Sciatic nerve (tissue), 2 donors: ENCODE measurements around the gene CXorf49B. TPM values are rescaled to one million over a fixed set of nuclear protein-coding genes. Genes with fewer than 3 reads are reported as not detected.
A peak's percentile ranks its signal among the peaks of the same experiment; 100 is the strongest.
"Not testable (repeated sequence)": the region's sequence is repeated elsewhere in the genome, so short reads cannot be mapped to it uniquely, and the experiment has no call there.

Source experiments
- ATAC-seq: fragments of 200-7000 bp; cut with Tn5 transposase; one replicate; pipeline ENCODE4 v1.9.1; 2020; ENCODE audit warnings: mild to moderate bottlenecking, moderate library complexity
- DNase-seq: peaks from one replicate; pipeline ENCODE4 v3.0.0-alpha.2; 2020; ENCODE audit warnings: low spot score
- intact Hi-C: fragments of 100-400 bp; cut with DNase I; formaldehyde crosslinking; loops from one replicate; pipeline ENCODE4 v1.14.2; 2022
- total RNA-seq: library from RNA; stranded (reverse); fragmentation: NEBNext Ultra II Directional; extraction: Animal tissue kit (Norgen Biotek cat#: 25700); gene quantifications from one replicate; pipeline ENCODE4 v1.2.1, GENCODE V29; 2021
- donor health status: DM: no; HTN: no; CAD: no.
- donor health status: DM: no; HTN: no; CAD: no.

The CXorf49B gene
- total RNA-seq, result not detected

GRCh38 chrX:71763049-71763448 is at the start of gene CXorf49B:
Gene CXorf49B, plus strand, starts transcription at chrX:71763349. Its CDS starts 75 bp downstream, at chrX:71763424.
- DNase-seq, intact Hi-C loops, ATAC-seq: not testable (repeated sequence)

GRCh38 chrX:71714064-71714463 is 49.1 kb upstream of the CXorf49B start:
- DNase-seq, intact Hi-C loops, ATAC-seq: not testable (repeated sequence)

GRCh38 chrX:71715551-71715950 is 47.6 kb upstream of the CXorf49B start:
- DNase-seq, intact Hi-C loops: not testable (repeated sequence)
- peak; percentile 45 for ATAC-seq

DNA sequence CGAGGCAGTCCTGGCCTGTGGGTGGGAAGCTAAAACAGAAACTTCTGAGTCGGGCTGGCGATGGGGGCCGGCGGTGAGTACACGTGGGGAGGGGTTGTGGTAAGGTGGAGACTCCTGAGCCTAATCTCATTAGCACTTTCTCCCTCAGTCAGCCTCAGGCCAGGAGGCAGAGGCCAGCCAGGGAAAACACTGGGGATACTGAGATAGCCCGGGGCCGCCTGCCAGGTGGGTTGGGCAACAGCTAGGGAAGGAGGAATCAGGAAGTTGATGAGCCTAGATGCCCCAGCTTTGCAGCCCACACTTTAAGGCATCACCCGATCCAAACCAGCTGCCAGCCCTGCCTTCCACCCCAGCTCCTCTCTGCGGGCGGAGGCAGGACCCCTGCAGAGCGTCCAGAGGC is 46.8 kb upstream of the CXorf49B start:
- DNase-seq, intact Hi-C loops: not testable (repeated sequence)
- peak; percentile 66 for ATAC-seq

GRCh38 chrX:71718185-71718584 is 45.0 kb upstream of the CXorf49B start, which contains the start of gene CXorf49:
Gene CXorf49, minus strand, starts transcription at chrX:71718285. Its CDS starts 134 bp downstream, at chrX:71718151.
- ATAC-seq, DNase-seq, intact Hi-C loops: not testable (repeated sequence)

DNA sequence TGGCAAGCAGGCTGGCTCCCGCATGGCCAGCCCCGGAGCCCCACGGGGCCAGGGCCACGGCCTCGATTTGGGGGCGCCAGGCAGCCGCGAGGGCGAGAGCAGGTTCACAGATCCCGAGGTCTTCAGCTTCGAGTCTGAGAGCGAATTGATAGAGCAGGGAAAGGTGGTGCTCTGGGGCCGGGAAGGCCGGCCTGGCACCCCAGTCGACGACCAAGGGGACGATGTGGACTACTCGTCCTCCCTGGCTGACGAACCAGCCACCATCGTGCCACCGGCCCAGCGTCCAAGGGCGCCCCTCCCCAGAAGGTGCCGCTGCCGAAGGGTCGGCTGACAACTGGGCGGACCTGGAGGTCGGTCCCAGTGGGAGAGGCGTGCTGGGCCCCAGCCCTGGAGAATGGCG is 44.0 kb upstream of the CXorf49B start:
- ATAC-seq, intact Hi-C loops, DNase-seq: not testable (repeated sequence)

DNA sequence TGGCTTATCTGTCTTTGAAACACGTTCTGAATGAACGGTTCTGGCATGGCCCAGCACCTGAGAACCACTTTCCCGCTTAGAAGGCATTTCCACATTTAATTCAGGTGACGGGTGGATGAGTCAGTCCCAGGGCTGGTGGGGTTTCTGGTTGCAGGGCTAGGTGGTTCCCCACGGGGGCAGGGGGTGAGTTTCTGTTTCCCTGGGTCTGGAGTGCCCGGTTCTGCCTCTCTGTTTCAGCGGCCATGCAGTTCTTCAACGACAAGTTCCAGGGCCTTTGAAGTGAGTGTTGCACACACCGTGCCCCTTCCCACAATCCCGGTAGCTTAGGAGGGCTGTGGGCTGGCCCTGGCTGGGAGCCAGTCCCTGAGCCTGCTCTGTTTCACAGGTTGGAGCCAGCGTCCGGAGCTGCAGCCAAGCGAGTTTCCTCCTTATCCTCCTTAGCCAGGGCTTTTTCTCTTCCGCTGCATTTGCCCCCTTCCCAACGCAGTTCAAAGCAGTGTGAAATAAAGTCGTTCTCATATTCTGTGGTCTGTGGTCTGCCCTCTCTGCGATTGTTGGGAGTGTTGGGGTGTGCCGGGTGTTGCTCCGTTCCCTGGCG is 42.8 kb upstream of the CXorf49B start:
- DNase-seq, ATAC-seq, intact Hi-C loops: not testable (repeated sequence)

GRCh38 chrX:71760688-71761281 is 2.4 kb upstream of the CXorf49B start:
- ATAC-seq, intact Hi-C loops: not testable (repeated sequence)

DNA sequence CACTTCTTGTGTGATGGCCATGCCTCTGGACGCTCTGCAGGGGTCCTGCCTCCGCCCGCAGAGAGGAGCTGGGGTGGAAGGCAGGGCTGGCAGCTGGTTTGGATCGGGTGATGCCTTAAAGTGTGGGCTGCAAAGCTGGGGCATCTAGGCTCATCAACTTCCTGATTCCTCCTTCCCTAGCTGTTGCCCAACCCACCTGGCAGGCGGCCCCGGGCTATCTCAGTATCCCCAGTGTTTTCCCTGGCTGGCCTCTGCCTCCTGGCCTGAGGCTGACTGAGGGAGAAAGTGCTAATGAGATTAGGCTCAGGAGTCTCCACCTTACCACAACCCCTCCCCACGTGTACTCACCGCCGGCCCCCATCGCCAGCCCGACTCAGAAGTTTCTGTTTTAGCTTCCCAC is 1.7 kb downstream of the CXorf49B start:
- DNase-seq, intact Hi-C loops: not testable (repeated sequence)
- peak; percentile 57 for ATAC-seq

More at GRCh38 chrX:71760688-71761281, 2.4 kb upstream of the CXorf49B start:
- DNase-seq, result not testable (repeated sequence)

DNA sequence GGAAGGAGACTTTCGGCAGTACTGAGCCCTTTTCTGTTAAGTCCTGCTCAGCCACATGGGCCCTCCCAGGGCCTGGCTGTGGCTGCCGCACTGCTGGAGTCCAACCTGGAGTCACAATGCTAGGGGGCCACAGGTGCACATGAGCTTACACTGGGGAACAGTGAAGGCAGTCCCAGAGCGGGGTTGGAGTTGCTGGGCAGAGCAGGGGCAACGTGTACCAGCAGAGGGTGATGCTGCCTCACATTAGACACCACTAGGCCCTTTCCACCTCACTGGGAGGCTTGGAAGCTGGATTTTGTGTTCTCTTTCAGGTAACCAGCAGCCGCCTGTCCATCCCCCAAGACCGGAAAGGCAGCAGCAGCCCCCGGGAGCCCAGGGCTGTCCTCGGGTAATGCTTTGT is 2.5 kb downstream of the CXorf49B start:
- ATAC-seq, result peak; percentile 66
- DNase-seq, intact Hi-C loops: not testable (repeated sequence)

GRCh38 chrX:71767134-71767533 is 4.0 kb downstream of the CXorf49B start:
- DNase-seq, intact Hi-C loops, ATAC-seq: not testable (repeated sequence)

DNA sequence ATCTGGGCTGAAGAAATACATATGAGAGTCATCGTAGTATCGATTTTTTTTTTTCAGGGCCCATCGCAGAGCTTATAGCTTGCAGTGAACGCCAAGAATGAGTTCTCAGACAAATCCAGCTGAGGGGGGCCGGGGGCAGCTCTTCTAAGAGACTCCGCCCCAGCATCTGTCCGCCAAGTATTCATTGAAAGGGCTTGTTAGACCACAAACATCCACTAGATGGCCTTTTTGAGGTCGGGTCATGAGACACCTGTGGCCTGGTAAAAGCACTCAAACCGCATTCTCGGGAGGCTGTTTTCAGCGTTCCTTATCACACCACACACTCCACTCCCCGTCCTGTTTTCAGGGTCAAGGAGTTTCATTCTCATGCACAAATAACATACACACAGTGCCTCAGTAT is 15.2 kb downstream of the CXorf49B start:
- ATAC-seq, intact Hi-C loops, DNase-seq: not testable (repeated sequence)

DNA sequence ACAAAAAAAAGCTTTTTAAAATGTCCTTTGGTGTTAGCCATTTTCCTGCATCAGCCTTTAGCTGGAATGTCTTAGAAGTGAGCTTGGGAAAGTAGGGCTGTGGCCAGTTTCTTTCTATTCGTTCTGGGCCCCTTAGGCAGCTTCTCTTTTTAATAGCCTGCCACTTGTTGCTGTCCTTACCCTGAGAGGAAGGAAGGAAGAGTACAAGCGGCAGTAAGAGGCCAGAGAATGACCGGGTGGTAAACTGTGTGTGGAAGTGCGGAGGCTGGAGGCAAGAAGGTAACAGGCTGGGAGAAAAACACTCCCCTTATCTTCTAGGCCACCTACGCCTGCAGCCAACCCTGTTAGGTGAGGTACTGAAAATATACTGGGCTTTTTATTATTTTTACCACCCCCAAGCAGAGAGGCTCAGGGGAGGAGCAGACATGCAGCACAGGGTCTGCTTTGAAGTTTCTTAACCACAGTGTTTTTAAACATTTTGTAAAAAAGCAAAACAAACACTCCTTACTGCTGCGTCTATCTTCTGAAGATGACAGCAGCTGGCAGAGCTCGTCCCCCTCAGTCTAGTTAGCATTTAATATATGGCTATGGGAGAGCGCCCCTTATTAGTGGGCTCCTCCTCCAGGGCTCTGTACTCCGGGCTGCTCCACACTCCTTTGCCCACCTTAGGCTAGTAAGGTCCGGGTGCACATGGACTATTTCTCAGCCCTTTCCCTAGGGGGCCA is 19.2 kb downstream of the CXorf49B start:
- intact Hi-C loops, result not testable (repeated sequence)
- peak; percentile 51 for ATAC-seq

GRCh38 chrX:71782950-71783299 is 19.8 kb downstream of the CXorf49B start:
- intact Hi-C loops, DNase-seq: not testable (repeated sequence)
- ATAC-seq, result peak; percentile 85

More for the DNA sequence above, 19.2 kb downstream of the CXorf49B start:
- not testable (repeated sequence) for DNase-seq

DNA sequence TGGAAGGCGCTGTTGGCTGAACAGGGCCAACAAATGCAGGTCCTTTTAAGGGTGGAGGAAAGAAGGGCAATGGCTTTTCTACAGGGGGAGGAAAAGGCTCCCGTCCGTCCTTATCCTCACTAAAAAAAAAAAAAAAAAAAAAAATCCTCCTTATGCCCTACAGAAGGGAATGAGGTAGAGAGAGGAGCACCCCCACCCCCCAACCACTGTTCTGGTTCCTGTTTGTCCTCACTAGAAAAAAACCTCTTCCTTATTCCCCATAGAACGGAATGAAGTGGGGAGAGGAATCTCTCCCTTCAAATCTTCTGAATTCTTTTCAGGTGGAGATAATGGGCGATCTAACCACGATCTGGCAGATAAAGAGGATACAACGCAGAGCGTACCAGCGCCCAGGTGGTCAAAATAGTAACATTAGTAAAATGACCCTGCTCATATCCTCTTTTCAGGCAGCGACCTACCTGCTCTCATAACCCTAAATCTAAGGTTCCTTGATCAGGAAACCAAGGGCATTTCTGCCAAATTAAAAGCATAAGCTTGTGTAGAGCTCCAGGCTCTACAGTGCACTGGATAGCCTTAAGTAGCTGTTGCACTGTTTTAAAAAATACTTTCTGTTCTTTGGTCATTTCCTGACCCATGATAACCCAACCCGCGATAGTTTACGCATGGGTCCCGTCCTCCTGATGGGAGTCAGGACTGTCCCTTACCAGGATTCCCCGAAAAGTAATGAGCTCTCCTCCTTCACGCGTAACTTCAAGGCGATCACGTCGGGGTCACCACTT is 20.6 kb downstream of the CXorf49B start:
- peak; percentile 67 for ATAC-seq
- intact Hi-C loops, DNase-seq: not testable (repeated sequence)

- intact Hi-C loops, DNase-seq: not testable (repeated sequence)
- peak; percentile 72 for ATAC-seq
Observed at GRCh38 chrX:71784348-71784983, 21.3 kb downstream of the CXorf49B start.

DNA sequence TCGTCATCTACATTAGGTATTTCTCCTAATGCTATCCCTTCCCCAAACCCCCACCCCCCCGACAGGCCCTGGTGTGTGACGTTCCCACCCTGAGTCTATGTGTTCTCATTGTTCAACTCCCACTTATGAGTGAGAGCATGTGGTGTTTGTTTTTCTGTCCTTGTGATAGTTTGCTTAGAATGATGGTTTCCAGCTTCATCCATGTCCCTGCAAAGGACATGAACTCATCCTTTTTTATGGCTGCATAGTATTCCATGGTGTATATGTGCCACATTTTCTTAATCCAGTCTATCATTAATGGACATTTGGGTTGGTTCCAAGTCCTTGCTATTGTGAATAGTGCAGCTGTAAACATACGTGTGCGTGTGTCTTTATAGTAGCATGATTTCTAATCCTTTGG is 43.3 kb downstream of the CXorf49B start:
- DNase-seq, intact Hi-C loops, ATAC-seq: not testable (repeated sequence)

DNA sequence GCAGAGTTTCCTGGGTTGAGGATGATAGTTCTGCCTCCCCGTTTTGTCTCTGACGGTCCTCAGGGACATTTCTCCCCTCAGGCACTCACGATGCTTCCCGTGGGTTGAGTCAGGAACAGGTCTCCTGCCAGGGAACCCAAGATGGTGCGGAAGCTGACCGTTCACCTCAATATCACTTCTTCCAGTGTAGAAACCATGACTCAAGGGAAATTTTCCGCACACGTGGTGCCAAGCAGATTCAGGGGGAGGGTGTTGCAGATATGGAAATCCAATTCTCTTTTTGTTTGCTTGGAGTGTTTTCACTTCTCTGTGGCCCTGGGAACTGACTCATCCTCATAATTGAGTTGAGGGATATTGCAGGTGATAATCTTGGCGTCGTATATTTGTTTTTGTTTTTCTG is 46.7 kb downstream of the CXorf49B start:
- DNase-seq, result no peak
- ATAC-seq, result no peak
- intact Hi-C loops, result no loop called here
